Measurements from ENCODE around the gene PCGF1.

PCGF1 gene

GRCh38 chr2:74548900-74549826 lies 41.7 kb upstream of the PCGF1 start:
- in situ Hi-C loops (cut with HindIII; ENCODE audit: low sequenced_read_pairs) = no loop called here
- DNase-seq (ENCODE audit: low read depth, low spot score) = peak; percentile 32
- no peak for TF ChIP-seq CTCF (IDR thresholded peaks at IDR 0.05; ENCODE audit: low read depth, low read length)
- peak overlapping the region; percentile 52 for H3K4me3 ChIP-seq (ENCODE audit: low read depth, low read length)

- peak overlapping the region; percentile 52 for H3K4me3 ChIP-seq (ENCODE audit: low read depth, low read length)
- in situ Hi-C loops (cut with HindIII; ENCODE audit: low sequenced_read_pairs) = no loop called here
- DNase-seq (ENCODE audit: low read depth, low spot score) = peak; percentile 9
- no peak for TF ChIP-seq CTCF (IDR thresholded peaks at IDR 0.05; ENCODE audit: low read depth, low read length)
Measured at GRCh38 chr2:74548285-74548899, 40.9 kb upstream of the PCGF1 start.

GRCh38 chr2:74546004-74546403 lies 38.5 kb upstream of the PCGF1 start:
- DNase-seq (ENCODE audit: low read depth, low spot score) = no peak
- TF ChIP-seq CTCF (IDR thresholded peaks at IDR 0.05; ENCODE audit: low read depth, low read length) = no peak
- in situ Hi-C loops (cut with HindIII; ENCODE audit: low sequenced_read_pairs) = no loop called here
- H3K4me3 ChIP-seq (ENCODE audit: low read depth, low read length) = no peak overlapping the region

- in situ Hi-C loops (cut with HindIII; ENCODE audit: low sequenced_read_pairs) = no loop called here
- no peak for TF ChIP-seq CTCF (IDR thresholded peaks at IDR 0.05; ENCODE audit: low read depth, low read length)
- no peak overlapping the region for H3K4me3 ChIP-seq (ENCODE audit: low read depth, low read length)
- no peak for DNase-seq (ENCODE audit: low read depth, low spot score)
Measured at GRCh38 chr2:74544634-74545033, 37.1 kb upstream of the PCGF1 start.

GRCh38 chr2:74542978-74543377 lies 35.5 kb upstream of the PCGF1 start:
- no peak for DNase-seq (ENCODE audit: low read depth, low spot score)
- TF ChIP-seq CTCF (IDR thresholded peaks at IDR 0.05; ENCODE audit: low read depth, low read length) = no peak
- H3K4me3 ChIP-seq (ENCODE audit: low read depth, low read length) = no peak overlapping the region
- in situ Hi-C loops (cut with HindIII; ENCODE audit: low sequenced_read_pairs) = no loop called here

- H3K4me3 ChIP-seq (ENCODE audit: low read depth, low read length) = no peak overlapping the region
- DNase-seq (ENCODE audit: low read depth, low spot score) = no peak
- TF ChIP-seq CTCF (IDR thresholded peaks at IDR 0.05; ENCODE audit: low read depth, low read length) = no peak
- in situ Hi-C loops (cut with HindIII; ENCODE audit: low sequenced_read_pairs) = no loop called here
Measured at GRCh38 chr2:74540291-74540690, 32.8 kb upstream of the PCGF1 start.

All from astrocyte of the spinal cord (primary cell).